Uterus (tissue), 2 donors: ENCODE measurements around the gene DOP1B.

ENCODE experiments used
- CTCF ChIP-seq, 4 experiments: fragments of 200-600 bp in 2 of 4; fragments of 450-650 bp in 2 of 4; sonication (generic) in 2 of 4; IDR thresholded peaks; one replicate each; pipeline ENCODE4 v1.5.1; 2016 to 2019; ENCODE audit warnings: antibody characterized with exemption in 4 of 4, mild to moderate bottlenecking in 2 of 4, moderate library complexity in 1 of 4
- POLR2A ChIP-seq, 2 donors: fragments of 450-650 bp; IDR thresholded peaks; one replicate each; pipeline ENCODE4 v1.6.1; 2016; ENCODE audit warnings: antibody characterized with exemption in 2 of 2, mild to moderate bottlenecking in 1 of 2, moderate library complexity in 1 of 2

DNA sequence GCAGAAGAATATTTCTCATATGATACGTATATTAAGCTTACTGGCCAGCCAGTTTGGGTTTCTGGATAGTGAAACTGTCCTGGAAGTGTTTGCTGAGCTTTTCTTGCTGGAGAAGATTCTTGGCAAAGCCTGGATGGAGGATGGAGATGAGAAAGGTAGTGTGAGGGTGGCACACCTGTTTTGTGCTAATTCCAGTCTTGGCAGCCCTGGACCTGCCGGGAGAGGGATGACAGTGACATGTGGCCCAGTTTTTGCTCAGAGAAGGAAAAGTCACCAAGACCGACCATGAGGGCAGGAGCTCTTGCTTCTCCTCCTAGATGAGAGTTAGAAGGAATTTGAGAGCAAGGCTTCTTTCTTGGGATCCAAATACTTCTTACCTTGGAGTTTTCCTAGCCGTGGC lies 34.1 kb downstream of the DOP1B start:
- no peak for TF ChIP-seq CTCF (IDR thresholded peaks at IDR 0.05)
- TF ChIP-seq POLR2A (IDR thresholded peaks at IDR 0.05) = no peak
